ENCODE data around the gene SF3B4.

DNA sequence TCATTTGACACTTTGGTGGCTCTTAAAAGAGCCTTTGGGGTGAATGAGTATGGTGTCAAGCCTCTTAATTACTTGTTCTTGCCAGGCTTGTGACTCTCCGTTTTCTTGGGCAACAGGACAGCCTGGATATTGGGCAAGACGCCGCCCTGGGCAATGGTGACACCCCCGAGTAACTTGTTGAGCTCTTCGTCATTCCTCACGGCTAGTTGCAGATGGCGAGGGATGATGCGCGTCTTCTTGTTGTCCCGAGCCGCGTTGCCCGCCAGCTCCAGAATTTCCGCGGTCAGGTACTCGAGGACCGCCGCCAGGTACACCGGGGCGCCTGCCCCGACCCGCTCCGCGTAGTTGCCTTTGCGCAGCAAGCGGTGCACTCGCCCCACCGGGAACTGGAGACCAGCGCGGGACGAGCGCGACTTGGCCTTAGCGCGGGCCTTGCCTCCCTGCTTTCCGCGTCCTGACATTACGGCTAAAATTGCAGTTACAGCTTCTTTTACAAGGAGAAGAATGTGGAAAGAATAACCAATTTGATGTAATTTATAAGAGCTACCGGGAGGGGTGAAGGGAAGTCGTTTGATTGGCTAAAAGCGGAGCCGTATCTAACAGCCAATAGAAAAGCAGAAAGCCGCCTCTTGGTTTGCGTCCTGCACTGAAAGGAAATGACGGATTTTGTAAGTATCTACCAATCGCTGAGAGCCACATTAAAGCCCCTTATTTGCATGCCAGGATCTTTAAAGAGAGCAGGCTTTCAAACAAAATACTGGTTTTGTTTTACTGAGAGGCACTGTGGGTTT lies 40.0 kb downstream of the SF3B4 start:
- TF ChIP-seq POLR2AphosphoS5 (IDR thresholded peaks at IDR 0.05; ENCODE audit: low read depth, low read length) (peak; percentile 66), TAF1 (IDR thresholded peaks at IDR 0.05; ENCODE audit: borderline replicate concordance, insufficient read depth, low read length) (no peak), FOXP2 (optimal IDR thresholded peaks at IDR 0.05; ENCODE audit: borderline replicate concordance, extremely low read depth, extremely low read length, insufficient read depth) (no peak)
- TF ChIP-seq, protein P1, sequence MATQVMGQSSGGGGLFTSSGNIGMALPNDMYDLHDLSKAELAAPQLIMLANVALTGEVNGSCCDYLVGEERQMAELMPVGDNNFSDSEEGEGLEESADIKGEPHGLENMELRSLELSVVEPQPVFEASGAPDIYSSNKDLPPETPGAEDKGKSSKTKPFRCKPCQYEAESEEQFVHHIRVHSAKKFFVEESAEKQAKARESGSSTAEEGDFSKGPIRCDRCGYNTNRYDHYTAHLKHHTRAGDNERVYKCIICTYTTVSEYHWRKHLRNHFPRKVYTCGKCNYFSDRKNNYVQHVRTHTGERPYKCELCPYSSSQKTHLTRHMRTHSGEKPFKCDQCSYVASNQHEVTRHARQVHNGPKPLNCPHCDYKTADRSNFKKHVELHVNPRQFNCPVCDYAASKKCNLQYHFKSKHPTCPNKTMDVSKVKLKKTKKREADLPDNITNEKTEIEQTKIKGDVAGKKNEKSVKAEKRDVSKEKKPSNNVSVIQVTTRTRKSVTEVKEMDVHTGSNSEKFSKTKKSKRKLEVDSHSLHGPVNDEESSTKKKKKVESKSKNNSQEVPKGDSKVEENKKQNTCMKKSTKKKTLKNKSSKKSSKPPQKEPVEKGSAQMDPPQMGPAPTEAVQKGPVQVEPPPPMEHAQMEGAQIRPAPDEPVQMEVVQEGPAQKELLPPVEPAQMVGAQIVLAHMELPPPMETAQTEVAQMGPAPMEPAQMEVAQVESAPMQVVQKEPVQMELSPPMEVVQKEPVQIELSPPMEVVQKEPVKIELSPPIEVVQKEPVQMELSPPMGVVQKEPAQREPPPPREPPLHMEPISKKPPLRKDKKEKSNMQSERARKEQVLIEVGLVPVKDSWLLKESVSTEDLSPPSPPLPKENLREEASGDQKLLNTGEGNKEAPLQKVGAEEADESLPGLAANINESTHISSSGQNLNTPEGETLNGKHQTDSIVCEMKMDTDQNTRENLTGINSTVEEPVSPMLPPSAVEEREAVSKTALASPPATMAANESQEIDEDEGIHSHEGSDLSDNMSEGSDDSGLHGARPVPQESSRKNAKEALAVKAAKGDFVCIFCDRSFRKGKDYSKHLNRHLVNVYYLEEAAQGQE (IDR thresholded peaks at IDR 0.05; ENCODE audit: insufficient read depth in 1 of 2, low read depth in 2 of 2, low read length in 2 of 2): no peak
